ENCODE data around the gene ZNF469. TPM values are rescaled to one million over a fixed set of nuclear protein-coding genes. Genes with fewer than 3 reads are reported as not detected.

ZNF469 gene
- total RNA-seq, 1 donor from 2014 or later = 60.5 TPM

GRCh38 chr16:88378401-88378800 is 4.4 kb upstream of the ZNF469 start:
- H3K36me3 Mint-ChIP-seq (ENCODE audit: low read depth) = no peaks in the 10 kb centered on the region
- no peak overlapping the region for H3K27ac Mint-ChIP-seq (ENCODE audit: unreplicated experiment)
- H3K9me3 Mint-ChIP-seq (ENCODE audit: low read depth) = no peaks in the 10 kb centered on the region
- TF ChIP-seq CTCF (IDR thresholded peaks at IDR 0.05) = no peak
- no peak overlapping the region for H3K4me3 Mint-ChIP-seq (ENCODE audit: unreplicated experiment)
- H3K4me1 Mint-ChIP-seq (ENCODE audit: low read depth) = peaks cover 15% of the 10 kb centered on the region
- no peaks in the 10 kb centered on the region for H3K27me3 Mint-ChIP-seq (ENCODE audit: low read depth)
- peak; percentile 87 for DNase-seq (ENCODE audit: low spot score)

- no peak for TF ChIP-seq CTCF (IDR thresholded peaks at IDR 0.05)
- Mint-ChIP-seq H3K27me3 (ENCODE audit: low read depth) (no peaks in the 10 kb centered on the region), H3K9me3 (ENCODE audit: low read depth) (no peaks in the 10 kb centered on the region), H3K27ac (ENCODE audit: unreplicated experiment) (no peak overlapping the region), H3K4me3 (ENCODE audit: unreplicated experiment) (no peak overlapping the region), H3K4me1 (ENCODE audit: low read depth) (peaks cover 17% of the 10 kb centered on the region), H3K36me3 (ENCODE audit: low read depth) (no peaks in the 10 kb centered on the region)
- DNase-seq (ENCODE audit: low spot score) = peak; percentile 88
Measured at GRCh38 chr16:88378836-88379693, 3.7 kb upstream of the ZNF469 start.

GRCh38 chr16:88379694-88380040 is 3.1 kb upstream of the ZNF469 start:
- Mint-ChIP-seq H3K4me3 (ENCODE audit: unreplicated experiment) (no peak overlapping the region), H3K36me3 (ENCODE audit: low read depth) (no peaks in the 10 kb centered on the region), H3K27me3 (ENCODE audit: low read depth) (no peaks in the 10 kb centered on the region), H3K4me1 (ENCODE audit: low read depth) (peaks cover 23% of the 10 kb centered on the region), H3K9me3 (ENCODE audit: low read depth) (no peaks in the 10 kb centered on the region), H3K27ac (ENCODE audit: unreplicated experiment) (no peak overlapping the region)
- no peak for TF ChIP-seq CTCF (IDR thresholded peaks at IDR 0.05)
- DNase-seq (ENCODE audit: low spot score) = peak; percentile 72

GRCh38 chr16:88380099-88380498 is 2.7 kb upstream of the ZNF469 start:
- TF ChIP-seq CTCF (IDR thresholded peaks at IDR 0.05) = no peak
- DNase-seq (ENCODE audit: low spot score) = no peak
- Mint-ChIP-seq H3K4me3 (ENCODE audit: unreplicated experiment) (no peak overlapping the region), H3K4me1 (ENCODE audit: low read depth) (peaks cover 27% of the 10 kb centered on the region), H3K9me3 (ENCODE audit: low read depth) (no peaks in the 10 kb centered on the region), H3K36me3 (ENCODE audit: low read depth) (no peaks in the 10 kb centered on the region), H3K27me3 (ENCODE audit: low read depth) (no peaks in the 10 kb centered on the region), H3K27ac (ENCODE audit: unreplicated experiment) (no peak overlapping the region)

- no peak overlapping the region for H3K27ac Mint-ChIP-seq (ENCODE audit: unreplicated experiment)
- no peaks in the 10 kb centered on the region for H3K36me3 Mint-ChIP-seq (ENCODE audit: low read depth)
- no peaks in the 10 kb centered on the region for H3K9me3 Mint-ChIP-seq (ENCODE audit: low read depth)
- TF ChIP-seq CTCF (IDR thresholded peaks at IDR 0.05) = no peak
- DNase-seq (ENCODE audit: low spot score) = peak; percentile 37
- H3K27me3 Mint-ChIP-seq (ENCODE audit: low read depth) = no peaks in the 10 kb centered on the region
- H3K4me1 Mint-ChIP-seq (ENCODE audit: low read depth) = peaks cover 31% of the 10 kb centered on the region
- no peak overlapping the region for H3K4me3 Mint-ChIP-seq (ENCODE audit: unreplicated experiment)
Measured at GRCh38 chr16:88380619-88381018, 2.1 kb upstream of the ZNF469 start.

Data from chondrocyte (in vitro differentiated cells).